Central memory CD8-positive, alpha-beta T cell (primary cell): ENCODE data around the gene KRT15.

ENCODE experiments used
- ATAC-seq: fragments of 150-1000 bp; cut with Tn5 transposase; replicated peaks from 2 replicates; pipeline ENCODE4 v1.10.0; 2022; ENCODE audit warnings: mild to moderate bottlenecking, moderate FRiP score, moderate number of reproducible peaks; ENCODE audit not compliant: poor library complexity, severe bottlenecking; ENCODE audit errors: extremely low read depth
- DNase-seq, 2 donors: peaks; one replicate each; pipeline ENCODE4 v3.0.0; 2021; ENCODE audit warnings: low spot score in 2 of 2
- H3K27ac Mint-ChIP-seq: one replicate; pipeline ENCODE4 v1.8.0; 2022; ENCODE audit warnings: low read depth, mild to moderate bottlenecking, moderate library complexity, mixed read lengths
- H3K27me3 Mint-ChIP-seq: one replicate; pipeline ENCODE4 v1.8.0; 2022; ENCODE audit warnings: mixed read lengths
- H3K36me3 Mint-ChIP-seq: one replicate; pipeline ENCODE4 v1.8.0; 2022; ENCODE audit warnings: mild to moderate bottlenecking, moderate library complexity, mixed read lengths; ENCODE audit not compliant: insufficient read depth
- H3K4me1 Mint-ChIP-seq: one replicate; pipeline ENCODE4 v1.8.0; 2022; ENCODE audit warnings: mixed read lengths
- H3K4me3 Mint-ChIP-seq: one replicate; pipeline ENCODE4 v1.8.0; 2022; ENCODE audit warnings: mild to moderate bottlenecking, moderate library complexity, mixed read lengths
- H3K9me3 Mint-ChIP-seq: one replicate; pipeline ENCODE4 v1.8.0; 2022; ENCODE audit warnings: mixed read lengths

Gene KRT15

DNA sequence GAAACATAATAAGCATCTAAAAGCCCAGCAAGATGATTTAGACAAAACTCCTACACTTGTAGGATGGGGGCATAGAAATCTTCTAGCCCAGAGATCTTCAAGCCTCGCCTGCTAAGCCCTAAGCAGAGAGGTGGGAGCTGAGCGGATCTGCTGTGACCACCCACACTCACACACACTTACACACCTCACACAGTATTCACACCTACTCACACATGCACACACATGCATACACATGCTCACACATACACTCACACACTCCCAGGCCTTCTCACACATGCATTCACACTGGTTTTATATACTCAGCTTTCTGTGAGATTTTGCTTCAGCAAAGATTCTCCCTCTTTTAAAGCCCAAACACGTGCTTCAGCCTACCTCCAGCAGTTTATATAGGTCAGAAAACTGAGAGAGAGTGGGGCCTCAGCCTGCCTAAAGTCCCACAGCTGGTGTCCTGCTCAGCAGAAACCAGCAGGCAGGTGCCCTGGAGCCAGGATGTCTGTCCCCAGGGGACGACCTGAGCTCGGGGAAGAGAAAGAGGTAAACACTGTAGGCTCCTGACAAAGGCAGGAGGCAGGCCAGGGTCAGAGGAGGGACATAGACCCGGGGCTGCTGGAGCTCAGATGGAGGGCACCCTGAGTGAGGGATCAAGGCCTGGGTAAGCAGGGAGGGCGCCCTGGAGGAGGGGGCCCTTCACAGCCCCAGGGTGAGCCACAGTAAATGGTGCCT, 21.4 kb upstream of the KRT15 start:
- Mint-ChIP-seq H3K36me3 (no peaks in the 10 kb centered on the region), H3K27ac (no peak overlapping the region), H3K27me3 (peaks cover 21% of the 10 kb centered on the region), H3K9me3 (no peaks in the 10 kb centered on the region), H3K4me1 (no peaks in the 10 kb centered on the region), H3K4me3 (no peak overlapping the region)
- ATAC-seq (no peak), DNase-seq (no peak)

DNA sequence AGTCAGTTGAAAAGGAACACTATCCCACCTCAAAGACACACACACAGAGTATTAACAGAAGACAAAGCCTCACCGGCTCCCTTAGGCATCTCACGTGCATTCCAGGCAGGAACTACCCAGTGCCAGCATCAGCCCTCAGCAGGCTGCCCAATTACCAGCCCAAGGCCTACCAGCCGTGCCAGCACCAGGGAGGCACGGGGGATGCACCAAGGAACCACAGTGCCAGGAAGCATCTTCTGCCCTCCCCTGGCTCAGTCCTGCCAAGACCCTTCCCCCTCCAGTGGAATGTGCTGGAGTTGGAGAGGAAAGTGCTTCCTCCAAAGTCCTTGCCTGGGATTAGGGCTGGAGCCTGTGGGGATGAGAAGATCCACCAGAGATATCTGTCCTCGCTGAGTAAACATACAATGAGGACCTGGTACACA, 20.4 kb upstream of the KRT15 start:
- Mint-ChIP-seq H3K27ac (no peak overlapping the region), H3K4me3 (no peak overlapping the region), H3K4me1 (no peaks in the 10 kb centered on the region), H3K27me3 (peaks cover 32% of the 10 kb centered on the region), H3K9me3 (no peaks in the 10 kb centered on the region), H3K36me3 (no peaks in the 10 kb centered on the region)
- DNase-seq (no peak), ATAC-seq (no peak)

DNA sequence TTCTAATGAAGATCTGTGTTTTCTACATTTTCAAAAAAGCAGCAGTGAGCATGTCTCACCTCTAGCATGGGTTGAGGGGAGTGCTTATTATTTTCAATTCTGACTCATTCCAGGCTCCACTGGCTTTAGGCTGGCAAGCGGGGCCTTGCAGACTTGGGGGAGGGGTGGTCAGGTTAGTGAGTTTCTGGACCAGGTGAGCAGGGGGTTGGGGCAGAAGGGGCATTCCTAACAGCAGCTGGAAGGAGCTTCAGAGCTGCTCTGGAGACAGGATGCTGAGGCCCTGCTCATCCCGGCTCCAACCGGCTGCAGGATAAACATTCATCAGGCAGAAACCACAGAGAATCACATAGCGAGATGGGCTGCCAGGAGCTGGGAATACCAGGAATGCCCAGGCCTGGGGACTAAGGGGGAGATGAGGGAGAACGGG, 19.9 kb upstream of the KRT15 start:
- Mint-ChIP-seq H3K27ac (no peak overlapping the region), H3K4me1 (no peaks in the 10 kb centered on the region), H3K27me3 (peaks cover 37% of the 10 kb centered on the region), H3K9me3 (no peaks in the 10 kb centered on the region), H3K36me3 (no peaks in the 10 kb centered on the region), H3K4me3 (no peak overlapping the region)
- ATAC-seq (no peak), DNase-seq (no peak)

DNA sequence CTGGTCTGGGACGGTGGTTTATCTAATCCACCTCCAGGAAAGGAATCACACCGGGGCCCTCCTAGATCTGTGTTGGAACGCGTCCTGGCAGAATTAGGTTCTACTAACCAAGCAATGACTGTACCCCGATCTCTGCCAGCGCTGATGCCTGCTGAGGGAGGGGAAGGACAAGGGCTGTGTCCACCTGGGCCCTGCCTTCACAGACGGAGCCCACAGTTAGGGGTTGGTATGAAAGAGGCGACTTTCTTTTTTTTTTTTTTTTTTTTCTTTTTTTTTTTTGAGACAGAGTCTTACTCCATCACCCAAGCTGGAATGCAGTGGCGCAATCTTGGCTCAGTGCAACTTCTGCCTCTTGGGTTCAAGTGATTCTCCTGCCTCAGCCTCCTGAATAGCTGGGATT, 19.3 kb upstream of the KRT15 start:
- ATAC-seq (no peak), DNase-seq (no peak)
- H3K4me3 Mint-ChIP-seq = no peak overlapping the region
- no peaks in the 10 kb centered on the region for H3K9me3 Mint-ChIP-seq
- no peaks in the 10 kb centered on the region for H3K36me3 Mint-ChIP-seq
- no peak overlapping the region for H3K27ac Mint-ChIP-seq
- peaks cover 43% of the 10 kb centered on the region for H3K27me3 Mint-ChIP-seq
- H3K4me1 Mint-ChIP-seq = no peaks in the 10 kb centered on the region

DNA sequence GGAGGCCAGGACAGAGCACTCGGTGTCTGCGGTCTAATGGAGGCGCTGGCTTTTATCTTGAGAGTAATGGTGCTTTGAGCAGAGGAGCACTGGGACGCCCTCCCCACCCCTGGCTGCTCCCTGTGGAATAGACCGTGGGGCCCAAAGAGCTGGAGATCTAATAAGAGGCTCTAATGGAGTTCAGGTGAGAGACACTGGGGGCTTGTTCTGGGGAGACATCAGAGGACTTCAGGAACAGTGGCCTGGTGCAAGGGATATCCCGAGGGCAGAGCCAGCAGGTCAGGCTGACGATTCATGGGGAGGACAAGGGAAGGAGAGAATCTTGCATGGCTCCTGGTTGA, 18.9 kb upstream of the KRT15 start:
- Mint-ChIP-seq H3K27ac (peak overlapping the region; percentile 47), H3K4me1 (no peaks in the 10 kb centered on the region), H3K27me3 (peaks cover 47% of the 10 kb centered on the region), H3K9me3 (no peaks in the 10 kb centered on the region), H3K4me3 (no peak overlapping the region), H3K36me3 (no peaks in the 10 kb centered on the region)
- no peak for DNase-seq
- ATAC-seq = no peak

DNA sequence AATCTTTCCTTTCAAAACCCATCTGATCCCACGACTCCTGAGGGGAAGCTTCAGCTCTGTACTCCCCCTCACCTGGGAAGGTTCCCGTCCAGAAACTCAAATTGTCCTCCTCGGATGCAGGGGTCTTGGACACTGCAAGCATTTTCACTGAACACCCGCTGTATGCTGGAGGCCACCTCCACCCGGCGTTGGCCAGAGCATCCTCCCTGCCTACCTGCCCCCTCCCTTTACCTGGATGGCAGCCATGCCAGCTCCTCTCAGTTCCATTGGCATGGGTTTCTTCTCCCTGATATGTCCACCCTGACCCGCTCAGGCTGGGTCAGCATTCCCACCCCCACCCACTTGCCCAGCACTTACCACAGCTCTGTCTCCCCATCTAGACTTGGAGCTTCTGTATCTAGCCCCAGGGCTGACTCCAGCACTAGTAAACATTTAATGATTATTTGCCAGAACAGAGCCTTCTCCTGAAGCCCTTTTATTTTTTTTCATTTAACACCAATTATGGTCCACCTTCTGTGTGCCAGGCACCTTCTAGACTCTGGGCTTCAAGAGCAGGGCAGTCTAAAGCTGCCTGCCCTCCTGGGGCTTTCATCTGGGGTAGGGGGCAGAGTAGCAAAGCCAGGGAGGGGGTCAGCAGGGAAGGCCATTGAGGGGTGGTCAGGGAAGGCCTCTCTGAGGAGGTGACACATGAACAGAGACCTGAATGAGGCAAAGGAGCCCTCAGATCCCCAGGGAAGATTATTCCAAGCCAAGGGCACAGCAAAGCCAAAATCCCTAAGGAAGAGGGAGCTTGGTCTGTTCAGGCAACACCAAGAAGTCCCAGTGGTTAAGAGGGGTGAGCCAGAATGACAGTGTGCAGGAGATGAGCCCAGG, 18.3 kb upstream of the KRT15 start:
- no peak for DNase-seq
- H3K4me3 Mint-ChIP-seq = no peak overlapping the region
- H3K27me3 Mint-ChIP-seq = peaks cover 53% of the 10 kb centered on the region
- peak overlapping the region; percentile 47 for H3K27ac Mint-ChIP-seq
- no peaks in the 10 kb centered on the region for H3K4me1 Mint-ChIP-seq
- H3K36me3 Mint-ChIP-seq = no peaks in the 10 kb centered on the region
- ATAC-seq = no peak
- H3K9me3 Mint-ChIP-seq = no peaks in the 10 kb centered on the region

DNA sequence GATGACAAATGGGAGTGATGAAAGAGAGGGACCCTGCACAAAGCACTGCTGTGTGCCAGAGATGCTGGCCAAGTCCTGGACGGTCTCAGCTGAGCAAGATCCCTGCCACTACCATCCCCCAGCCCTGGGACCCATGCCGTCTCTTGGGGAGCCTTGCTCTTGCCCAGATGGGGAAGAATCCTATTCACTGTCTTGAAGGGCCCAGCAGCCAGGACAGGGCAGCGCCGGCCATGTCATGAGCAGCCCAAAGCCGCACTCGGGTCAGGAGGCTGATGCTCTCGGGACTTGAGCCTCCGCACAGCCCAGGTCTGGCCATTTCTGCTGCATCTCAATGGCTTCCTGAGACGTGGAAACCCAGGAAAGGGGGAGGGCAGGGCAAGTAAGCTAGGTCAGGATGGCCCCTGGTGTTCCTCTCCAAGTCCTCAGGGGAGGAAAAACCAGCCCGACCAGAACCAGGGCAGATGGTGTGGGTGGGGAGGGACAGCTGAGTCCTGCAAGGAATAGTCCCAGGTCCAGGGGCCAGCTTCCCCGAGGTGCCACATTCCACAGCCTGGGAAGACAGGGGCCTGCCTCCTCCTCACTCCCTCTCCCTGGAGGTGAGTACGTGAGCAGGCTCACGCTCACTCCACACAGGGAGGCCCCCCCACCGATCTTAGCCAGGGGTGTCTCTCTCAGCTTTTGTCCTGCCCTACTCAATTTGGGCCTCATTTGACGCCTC, 17.2 kb upstream of the KRT15 start:
- H3K27ac Mint-ChIP-seq = no peak overlapping the region
- no peaks in the 10 kb centered on the region for H3K9me3 Mint-ChIP-seq
- DNase-seq = no peak
- H3K4me1 Mint-ChIP-seq = no peaks in the 10 kb centered on the region
- ATAC-seq = no peak
- peaks cover 64% of the 10 kb centered on the region for H3K27me3 Mint-ChIP-seq
- H3K36me3 Mint-ChIP-seq = no peaks in the 10 kb centered on the region
- H3K4me3 Mint-ChIP-seq = no peak overlapping the region

DNA sequence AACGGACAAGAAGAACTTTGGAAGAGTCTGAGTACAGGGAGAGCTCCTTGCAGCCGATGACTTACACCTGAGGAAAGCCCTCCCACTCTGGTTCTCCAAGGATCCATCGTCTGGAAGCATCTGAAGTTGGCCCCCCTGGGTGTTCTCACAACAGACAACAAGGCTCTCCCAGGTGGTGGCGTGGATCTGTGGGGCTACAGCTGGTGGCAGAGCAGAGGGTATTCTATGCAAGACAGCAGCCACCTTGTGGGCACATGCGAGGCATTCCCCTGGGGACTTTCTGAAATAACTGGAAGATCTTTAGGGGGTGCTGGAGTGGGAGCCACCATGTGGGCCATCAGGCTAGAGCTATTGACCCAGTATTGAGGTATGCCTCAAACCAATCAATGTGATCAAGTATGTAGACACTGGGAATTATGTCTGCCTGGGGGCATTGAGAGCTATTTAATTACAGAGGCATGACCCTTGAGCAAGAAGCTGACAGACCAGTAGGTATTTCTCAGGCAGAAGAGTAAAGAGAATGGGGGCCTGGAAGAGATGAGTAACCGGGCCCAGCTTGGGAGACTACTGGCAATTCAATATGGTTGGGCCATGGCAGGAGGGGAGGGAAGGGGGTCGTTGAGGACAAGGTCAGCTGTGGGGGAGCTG, 16.3 kb upstream of the KRT15 start:
- Mint-ChIP-seq H3K27me3 (peaks cover 73% of the 10 kb centered on the region), H3K36me3 (no peaks in the 10 kb centered on the region), H3K4me3 (no peak overlapping the region), H3K27ac (no peak overlapping the region), H3K9me3 (no peaks in the 10 kb centered on the region), H3K4me1 (no peaks in the 10 kb centered on the region)
- DNase-seq (no peak), ATAC-seq (no peak)

DNA sequence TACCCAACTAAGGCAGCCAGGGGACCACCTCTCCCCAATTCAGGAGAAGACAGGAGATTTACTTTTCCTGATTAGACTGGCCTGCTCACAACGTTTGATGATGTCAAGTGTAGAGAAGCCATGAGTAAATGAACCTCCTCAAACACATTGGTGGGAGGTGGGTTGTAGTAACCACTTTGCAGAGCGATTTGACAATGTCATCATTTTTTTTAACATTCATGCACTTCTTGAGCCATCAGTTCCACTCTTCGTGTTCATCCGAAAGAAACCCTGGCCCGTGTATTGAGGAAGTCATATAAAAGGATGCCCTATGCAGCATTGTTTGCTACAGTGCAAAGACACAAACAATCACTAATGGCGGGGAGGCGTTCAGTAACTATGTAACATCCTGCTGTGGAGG, 14.9 kb upstream of the KRT15 start:
- no peak for ATAC-seq

DNA sequence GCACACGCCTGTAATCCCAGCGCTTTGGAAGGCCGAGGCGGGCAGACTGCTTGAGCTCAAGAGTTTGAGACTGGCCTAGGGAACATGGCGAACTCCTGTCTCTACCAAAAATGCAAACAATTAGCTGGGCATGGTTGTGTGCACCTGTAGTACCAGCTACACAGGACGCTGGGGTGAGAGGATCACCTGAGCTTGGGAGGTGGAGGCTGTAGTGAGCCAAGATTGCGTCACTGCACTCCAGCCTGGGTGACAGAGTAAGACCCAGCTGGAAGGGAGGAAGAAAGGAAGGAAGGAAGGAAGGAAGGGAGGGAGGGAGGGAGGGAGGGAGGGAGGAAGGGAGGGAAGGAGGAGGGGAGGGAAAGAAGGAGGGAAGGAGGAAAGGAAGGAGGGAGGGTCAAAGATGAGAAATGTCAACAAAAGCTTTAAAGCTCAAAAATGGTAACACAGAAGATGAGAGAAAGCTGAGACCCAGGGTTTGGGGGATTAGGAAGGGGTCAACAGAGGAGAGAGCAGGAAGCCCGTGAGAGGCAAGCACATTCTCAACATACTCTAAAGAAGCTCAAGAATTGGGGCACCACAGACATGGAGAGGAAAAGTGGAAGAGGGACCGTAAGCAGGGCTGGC, 14.4 kb upstream of the KRT15 start:
- H3K27me3 Mint-ChIP-seq = peaks cover 92% of the 10 kb centered on the region
- H3K4me1 Mint-ChIP-seq = peaks cover 13% of the 10 kb centered on the region
- no peak overlapping the region for H3K27ac Mint-ChIP-seq
- DNase-seq (no peak), ATAC-seq (no peak)
- no peaks in the 10 kb centered on the region for H3K9me3 Mint-ChIP-seq
- H3K4me3 Mint-ChIP-seq = no peak overlapping the region
- no peaks in the 10 kb centered on the region for H3K36me3 Mint-ChIP-seq

More for the DNA sequence above, 14.9 kb upstream of the KRT15 start:
- H3K4me3 Mint-ChIP-seq = no peak overlapping the region
- H3K9me3 Mint-ChIP-seq = no peaks in the 10 kb centered on the region
- H3K36me3 Mint-ChIP-seq = no peaks in the 10 kb centered on the region
- no peak overlapping the region for H3K27ac Mint-ChIP-seq
- H3K4me1 Mint-ChIP-seq = peaks cover 8% of the 10 kb centered on the region
- no peak for DNase-seq
- peaks cover 87% of the 10 kb centered on the region for H3K27me3 Mint-ChIP-seq

DNA sequence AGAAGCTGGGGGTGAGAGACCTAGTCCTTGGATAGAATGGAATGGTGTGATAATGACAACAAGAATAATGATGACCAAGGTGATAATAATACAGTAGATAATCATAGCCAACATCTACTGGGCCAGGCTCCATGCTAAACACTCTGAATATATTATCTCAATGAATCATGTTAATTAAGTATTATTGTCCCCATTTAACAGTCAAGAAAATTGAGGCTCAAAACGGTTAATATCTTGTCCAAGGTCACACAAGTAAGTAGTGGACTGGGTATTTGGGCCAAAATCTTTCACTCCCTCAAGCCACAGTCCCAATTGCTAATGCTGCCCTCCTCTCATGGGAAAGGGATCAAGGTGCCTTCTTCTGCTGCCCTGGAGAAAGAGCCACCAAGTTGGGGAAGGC, 13.3 kb upstream of the KRT15 start:
- Mint-ChIP-seq H3K36me3 (no peaks in the 10 kb centered on the region), H3K27me3 (peaks cover 95% of the 10 kb centered on the region), H3K27ac (no peak overlapping the region), H3K9me3 (no peaks in the 10 kb centered on the region), H3K4me1 (peaks cover 14% of the 10 kb centered on the region), H3K4me3 (no peak overlapping the region)
- DNase-seq (no peak), ATAC-seq (no peak)
